GM19468 (cell line): ENCODE measurements around the gene ANKH.

ENCODE experiments used
- ATAC-seq: cut with Tn5 transposase; IDR thresholded peaks from one replicate; pipeline ENCODE4 v1.9.1; 2021; ENCODE audit warnings: mild to moderate bottlenecking, moderate library complexity, moderate number of reproducible peaks; ENCODE audit not compliant: unreplicated experiment; ENCODE audit errors: extremely low read depth

ANKH gene

DNA sequence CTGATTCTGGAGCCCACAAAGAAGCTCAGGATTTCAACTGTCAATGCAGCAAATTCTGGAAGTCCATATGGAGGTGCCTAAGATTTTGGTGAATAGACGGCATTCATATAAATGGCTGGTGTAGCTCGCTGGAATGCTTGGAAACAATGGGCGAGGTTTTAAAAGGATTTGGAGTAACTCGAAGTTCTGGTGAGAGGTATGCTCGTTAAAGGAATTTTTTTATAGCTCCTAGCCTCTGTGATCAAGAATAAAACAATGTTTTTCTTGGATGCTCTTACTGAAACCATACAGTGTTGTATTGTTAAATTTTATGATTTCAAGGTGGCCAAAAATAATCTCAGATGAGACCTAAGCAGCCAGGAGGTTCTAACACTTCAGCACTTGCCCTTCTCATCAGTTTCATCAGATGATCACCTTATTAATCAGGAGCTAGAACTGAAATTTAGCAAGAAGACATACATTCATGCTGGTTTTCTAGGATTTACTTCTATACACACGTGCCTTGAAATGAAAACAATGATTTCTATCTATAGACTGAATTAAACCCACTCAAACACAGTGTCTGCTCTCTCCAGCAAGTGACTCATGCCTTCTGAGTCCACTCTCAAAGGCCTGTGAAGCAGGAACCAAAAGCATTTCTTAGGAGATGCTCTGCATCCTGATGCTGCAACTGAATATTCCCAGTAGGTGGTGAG is 127.8 kb downstream of the ANKH start:
- ATAC-seq: no peak

DNA sequence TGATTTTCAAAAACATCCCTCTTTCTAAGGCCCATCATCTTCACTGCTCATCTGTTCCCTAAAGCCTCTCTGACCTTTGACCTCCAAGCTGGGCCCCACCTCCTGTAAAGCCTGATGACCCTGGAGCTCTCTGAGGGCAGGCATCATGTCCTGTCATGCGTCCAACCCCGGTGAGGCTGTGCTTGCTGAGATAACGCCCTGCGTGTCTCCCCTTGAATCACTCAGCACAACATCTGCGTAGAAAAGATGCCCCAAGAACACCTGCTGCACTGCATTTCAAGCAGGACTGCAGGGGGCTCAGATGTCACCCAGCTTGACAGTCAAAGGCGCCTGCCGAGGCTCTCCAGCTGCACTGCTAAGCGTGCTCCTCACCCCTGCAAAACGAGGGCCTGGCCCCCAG is 129.1 kb downstream of the ANKH start:
- no peak for ATAC-seq

DNA sequence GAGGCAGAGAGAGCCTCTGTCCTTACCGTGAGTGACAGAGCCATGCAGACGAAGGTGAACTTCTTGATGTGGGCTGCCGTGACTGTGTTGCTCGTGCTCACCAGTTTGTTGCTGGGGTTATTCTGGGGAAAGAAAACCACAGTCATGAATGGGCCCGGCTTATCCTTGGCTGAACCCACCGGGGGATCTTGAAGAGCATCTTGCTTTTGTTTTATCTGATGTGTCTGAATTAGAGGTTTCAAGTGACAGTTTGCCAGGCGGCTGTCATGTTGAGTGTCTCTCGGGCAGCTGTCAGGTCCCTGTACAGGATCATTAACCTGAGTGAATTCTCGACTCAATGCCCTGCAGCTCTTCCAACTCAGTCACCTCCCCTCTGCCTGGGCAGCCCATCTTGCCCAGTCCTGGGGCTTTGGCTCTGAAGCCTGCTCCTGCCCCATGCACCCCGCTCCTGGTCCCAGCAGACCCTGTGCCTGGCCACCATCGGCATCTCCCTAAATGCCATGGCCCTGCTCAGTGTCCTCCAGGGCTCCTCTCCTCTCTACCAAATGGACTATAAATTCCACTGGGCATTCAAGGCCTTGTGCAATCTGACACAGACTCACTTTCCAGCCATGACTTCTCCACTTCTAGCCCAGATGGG is 129.7 kb downstream of the ANKH start:
- no peak for ATAC-seq

DNA sequence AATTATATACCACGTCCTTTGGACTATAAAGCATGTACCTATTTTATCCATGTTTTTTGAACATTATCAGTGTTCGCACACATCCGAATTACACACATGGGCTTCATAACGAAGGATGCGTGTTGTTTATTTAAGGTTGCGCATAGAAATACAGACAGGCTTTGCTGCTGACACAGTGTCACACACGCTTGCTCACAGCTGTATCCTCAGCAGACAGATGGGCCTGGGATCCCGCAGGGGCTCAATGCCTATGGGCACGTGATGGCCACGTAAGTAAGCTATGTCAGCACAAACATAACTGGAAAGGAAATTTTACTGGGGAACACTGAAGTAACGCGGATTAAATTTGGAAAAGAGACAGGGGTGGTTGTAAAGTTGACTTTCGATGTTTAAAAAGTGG is 130.4 kb downstream of the ANKH start:
- no peak for ATAC-seq

DNA sequence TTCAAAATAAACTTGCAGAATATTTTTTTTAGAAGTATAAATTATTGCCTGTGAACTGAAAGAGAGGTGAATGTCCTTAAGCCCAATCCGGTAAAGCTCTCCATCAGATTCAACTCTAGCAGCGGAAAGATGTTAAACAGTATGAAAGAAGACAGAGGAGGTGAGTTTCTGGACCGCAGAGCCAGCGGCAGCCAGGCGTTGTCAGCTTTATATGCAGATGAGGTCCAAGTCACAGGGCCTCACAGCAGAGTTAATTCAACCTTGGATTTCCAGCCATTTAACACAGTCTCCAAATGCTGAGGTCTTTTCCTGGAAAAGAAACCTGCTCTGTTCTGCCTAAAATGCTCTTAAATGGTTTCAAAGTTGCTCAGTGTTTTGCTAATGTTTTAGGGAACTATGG is 131.6 kb downstream of the ANKH start:
- no peak for ATAC-seq

DNA sequence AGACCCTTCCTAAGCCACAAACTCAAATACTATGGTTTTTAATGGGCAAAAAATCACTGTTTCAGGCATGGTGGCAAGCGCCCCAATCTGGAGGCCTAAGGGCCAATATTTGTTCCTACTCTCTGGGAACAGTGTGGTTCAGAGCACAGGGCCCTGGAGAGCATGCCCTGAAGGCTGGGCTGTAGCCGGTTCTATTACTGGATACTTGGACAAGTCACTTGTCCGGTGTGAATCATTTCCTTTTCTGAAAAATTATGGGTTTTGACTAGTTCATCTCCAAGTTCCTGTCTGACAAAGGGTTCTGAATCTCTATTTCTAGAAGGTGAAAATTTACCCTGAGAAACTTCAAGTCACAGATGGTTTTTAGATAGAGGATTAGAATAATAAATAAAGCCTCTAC is 132.0 kb downstream of the ANKH start:
- no peak for ATAC-seq

DNA sequence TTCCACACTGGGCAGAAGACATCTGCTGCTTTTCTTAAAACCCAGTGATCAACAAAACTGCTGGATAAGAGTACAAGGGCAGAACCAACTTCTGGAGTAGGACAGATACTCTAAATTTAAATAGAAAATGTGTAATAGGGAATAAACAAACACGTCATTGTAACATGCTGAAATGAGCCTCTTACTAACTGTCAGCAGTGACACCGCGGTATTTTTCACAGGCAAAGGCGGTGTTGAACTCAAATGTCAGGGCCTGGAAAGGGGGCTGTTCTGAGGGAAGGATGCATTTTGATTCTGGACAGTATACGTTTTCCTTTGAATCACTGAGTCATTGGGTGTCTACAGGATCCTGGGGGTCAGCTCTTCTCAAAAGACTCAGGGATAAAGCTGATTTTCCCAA is 133.5 kb downstream of the ANKH start:
- ATAC-seq: no peak

DNA sequence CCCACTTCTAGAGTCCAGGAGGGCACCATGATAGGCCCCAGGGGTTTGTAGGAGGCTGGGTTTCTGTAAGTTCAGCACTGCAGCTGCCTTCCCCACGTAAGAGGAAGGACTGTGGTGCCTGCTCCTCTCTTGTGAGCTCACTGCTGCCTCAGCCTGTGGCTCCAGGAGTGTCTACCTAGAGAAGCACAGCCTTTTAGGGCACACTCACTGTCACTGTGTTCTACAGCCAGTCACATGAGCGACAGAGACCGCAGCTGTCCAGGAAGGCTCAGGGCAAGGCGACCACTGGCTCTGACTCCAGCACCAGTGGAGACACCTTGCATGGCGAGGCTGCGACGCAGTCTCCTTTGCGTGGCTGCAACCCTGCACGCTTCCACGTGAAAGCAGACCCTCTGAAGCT is 134.3 kb downstream of the ANKH start:
- ATAC-seq: no peak

DNA sequence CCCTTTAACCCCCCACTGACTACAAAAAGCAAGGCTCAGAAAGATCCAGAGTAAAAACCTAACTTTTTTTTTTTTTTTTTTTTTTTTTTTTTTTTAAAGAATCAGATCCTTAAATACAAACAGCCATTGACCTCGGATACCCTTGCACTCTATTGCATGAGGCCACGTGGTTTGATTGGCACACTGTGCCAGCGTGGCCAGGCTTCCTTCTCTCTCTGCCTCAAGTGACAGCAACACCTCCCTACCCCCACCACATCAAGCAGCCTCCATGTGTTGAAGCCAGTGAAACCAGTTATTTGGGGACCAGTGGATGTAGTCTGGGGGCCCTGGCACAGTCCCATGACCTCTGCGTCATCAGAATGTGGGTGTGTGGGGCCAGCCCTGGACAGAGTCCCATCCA is 135.6 kb downstream of the ANKH start:
- no peak for ATAC-seq

DNA sequence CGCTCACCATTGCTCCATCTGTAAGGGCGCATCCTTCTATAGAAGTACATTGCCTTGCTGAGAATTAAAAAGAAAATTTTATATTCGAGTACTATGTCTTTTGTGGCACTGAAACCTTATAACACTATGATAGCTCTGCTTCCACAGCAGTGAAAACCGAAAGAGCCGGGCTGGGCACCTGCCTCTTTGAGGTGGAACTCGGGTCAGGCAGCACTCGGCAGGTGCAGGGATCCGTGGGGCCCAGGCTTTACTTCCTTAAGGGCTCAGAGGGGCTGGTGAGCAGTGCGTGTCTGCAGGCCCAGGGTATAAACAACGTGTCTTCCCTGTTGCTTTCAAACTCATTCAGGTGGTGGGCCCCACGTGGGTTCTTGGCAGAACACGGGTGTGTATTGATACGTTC is 137.2 kb downstream of the ANKH start:
- ATAC-seq: no peak

DNA sequence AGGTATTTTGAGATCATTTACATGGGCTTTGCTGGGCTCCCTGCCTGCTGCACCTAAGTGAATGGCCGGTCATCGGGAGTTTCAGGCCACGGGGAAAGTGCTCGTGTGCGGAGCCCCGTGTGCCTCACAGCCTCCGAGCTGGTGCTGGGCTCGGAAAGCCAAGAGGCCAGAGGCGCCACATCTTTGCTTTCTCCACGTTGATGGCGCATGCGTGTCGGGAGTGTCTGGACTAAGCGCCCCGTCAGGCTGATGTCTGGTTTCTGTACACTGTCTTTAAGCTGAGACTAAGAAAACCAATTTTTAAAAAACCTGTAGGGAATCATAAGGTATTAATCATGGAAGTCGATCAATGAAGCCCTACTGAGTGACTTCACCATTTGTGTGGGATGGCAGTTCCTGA is 137.9 kb downstream of the ANKH start:
- ATAC-seq: no peak

DNA sequence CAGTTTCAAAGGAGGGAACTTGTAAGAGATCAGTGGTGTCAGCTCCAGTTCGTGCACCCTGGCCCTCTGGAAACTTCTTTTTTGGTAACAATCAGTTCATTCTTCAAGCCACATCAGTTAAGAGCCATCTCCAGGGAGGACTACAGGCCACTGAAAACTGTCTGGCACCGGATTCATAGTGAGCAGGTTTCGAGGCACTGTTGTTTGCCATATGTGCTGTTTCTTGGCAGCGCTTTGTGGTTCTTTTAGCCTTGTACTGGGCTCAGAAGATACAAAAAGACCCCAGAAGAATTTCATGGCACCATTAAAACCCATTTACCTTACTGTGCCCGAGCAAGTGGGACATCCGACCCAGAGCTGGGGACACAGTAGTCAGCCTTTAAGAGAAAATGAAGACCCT is 138.6 kb downstream of the ANKH start:
- ATAC-seq: no peak

DNA sequence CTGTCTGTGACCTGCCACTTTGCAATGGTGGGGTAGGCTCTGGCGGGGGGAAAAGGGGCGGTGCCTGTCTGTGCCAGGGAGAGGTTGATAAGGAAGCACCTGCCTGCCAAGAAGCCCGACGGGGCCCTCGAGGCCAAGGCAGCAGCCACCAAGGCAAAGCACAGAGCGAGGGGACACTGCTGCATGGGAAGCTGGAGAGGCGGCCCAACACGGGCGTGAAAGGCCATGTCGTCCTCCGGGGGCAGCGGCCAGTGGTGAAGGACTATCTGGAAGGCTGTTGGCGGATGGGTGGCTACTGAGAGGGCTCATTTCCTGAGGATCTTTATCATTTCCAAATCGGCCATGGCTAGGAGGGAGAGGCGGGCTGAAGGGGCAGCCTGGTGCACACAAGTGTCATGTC is 140.7 kb downstream of the ANKH start:
- no peak for ATAC-seq

DNA sequence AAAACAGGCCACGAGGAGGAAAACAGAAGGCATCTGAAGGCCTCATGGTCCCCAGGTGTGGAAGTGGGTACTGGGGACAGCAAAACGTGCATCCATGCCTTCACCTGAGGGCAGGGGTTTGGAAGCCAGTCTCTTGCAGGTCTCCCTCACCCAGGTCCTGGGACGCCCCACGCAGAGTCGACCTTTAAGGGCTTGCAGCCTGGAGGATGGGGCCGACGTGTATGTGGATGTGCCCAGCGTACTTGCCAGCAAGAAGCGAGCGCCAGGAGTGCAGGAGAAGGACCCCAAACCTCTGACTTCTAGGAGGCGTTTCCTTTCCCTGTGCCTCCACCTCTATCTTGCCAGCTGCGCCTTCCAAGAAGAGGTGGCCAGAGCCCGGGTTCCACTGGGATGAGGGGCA is 141.1 kb downstream of the ANKH start:
- ATAC-seq: no peak

DNA sequence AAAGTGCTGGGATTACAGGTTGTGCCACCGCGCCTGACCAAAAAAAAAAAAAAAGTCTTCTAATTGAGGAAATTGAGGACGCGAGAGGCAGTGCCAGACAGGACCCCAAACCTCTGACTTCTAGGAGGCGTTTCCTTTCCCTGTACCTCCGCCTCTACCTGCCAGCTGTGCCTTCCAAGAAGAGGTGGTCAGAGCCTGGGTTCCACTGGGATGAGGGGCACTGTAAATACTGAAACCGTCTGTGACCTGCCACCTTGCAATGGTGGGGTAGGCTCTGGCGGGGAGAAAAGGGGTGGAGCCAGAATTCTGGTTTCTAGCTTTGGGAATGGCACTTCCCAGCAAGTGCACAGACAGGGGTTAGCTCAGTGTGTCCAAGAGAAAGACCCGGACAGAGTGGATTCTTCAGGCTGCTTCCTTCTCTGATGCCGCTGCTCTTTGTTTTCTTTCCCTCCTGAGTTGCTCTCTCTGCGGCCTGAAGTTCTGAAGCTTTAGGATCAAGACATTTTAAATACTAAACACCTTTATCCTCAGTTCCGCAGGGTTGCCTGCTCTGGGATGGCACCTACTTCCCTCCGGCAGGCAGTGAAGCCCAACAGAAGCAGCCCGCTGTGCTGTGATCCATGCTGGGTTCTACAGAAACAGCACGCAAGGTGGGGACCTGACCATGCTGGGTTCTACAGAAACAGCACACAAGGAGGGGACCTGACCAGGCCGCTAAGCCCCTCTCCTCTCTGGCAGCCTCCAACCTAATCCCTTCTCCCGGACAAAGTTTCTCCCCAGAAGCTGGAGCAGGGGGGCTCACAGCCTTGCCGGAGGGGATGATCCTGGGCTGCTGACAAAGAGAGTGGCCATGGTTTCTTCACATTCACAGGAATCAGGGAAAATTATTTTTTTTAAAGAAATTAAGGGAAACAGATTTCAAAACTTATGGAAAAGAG is 141.9 kb downstream of the ANKH start:
- no peak for ATAC-seq

DNA sequence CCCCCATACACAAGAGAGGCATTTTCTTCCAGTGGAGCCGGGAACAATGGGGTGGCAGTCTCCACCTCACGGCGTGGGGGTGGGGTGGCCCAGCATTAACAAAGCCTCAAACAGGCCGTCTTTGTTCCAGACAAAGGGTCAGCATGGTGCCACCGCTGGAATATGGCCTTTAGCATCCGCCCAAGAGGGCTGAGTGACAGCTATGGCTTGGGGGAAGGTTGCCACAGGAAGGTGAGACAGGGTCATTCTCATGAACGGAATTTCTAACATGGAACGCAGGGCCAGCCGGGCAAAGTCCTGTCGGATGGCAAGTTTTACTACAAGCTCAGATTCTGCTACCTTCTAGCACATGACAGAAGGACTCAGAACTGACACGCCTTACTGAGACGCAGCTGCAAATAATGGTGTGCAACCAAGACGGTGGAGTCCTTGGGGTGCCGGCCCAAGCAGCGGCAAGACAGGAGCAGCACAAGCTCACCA is 143.1 kb downstream of the ANKH start:
- ATAC-seq: no peak

DNA sequence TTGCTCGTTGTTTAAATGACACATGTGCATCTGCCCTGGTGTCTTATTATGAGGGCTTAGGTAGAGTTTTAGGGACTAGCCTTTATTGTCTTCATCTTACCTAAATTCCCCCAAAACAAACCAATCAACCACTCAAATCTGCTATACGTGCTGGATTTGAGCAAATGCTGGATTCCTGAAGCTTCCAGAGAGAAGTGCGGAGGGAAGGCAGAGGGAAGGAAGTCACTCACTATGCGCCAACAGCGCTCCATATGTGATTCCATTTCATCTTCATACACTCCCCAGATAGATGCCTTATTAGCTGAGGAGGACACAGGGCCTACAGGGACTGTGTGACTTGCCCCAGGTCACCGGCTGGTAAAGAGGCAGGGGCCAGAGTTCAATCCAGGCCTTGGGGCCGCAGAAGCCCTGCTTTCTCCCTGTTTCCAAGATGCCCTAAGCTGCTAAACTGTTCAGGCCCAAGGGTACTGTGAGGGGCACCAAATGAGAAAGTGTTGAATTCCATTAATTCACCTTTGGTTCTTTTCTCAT is 143.6 kb downstream of the ANKH start:
- ATAC-seq: no peak

DNA sequence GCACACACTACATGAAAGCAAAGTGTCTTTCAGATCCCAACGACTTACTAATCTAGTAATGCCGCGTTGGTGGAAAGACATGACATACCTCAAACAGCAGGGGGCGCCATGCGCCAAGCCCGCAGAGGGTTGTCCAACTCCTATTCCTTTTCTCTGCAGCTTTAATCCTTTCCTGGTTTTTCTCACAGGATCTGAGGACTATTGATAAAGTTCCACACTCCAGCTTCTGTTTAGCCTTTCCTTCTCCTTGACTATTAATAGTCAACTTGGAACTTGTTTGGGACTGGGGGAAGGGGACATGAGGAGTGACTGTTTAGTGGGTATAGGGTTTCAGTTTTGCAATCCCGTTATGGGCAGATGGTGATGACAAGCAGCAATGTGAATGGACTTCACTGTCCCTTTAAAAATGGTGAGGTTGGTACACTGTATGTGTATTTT is 144.1 kb downstream of the ANKH start:
- no peak for ATAC-seq

DNA sequence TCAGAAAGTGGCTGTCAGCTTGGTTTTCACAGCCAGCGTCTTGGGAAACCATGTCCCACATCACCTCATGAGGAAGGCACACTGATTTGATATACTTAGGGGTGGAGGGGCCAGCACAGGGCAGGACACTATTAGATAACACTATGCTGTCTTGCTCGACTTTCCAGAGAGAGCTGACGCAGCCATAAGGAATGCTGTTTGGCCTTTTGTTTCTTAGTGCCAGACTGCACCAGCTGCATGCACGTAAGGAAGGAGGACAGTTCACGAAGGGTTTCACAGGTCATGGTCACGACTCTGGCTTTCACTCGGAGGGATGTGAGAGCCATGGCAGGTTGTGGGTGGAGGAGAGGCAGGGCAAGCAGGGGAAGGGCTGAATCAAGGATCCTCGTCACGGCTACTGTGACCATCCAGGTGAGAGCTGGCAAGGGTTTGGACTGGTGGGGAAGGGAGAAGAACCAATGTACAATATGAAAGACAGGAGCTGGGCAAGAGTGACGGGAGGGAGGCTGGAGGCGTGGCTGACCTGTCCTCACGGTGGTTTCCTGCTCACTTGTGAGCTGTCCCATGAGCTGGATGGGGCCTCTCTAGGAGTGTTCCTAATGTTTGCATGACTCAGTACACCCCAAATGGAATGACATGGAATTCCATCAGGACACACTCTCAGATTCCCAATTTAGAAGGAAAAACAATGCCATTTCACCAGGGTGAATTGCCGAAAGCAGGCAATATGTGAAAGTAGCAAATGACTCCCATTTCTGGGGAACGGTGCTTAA is 145.3 kb downstream of the ANKH start:
- ATAC-seq: no peak

DNA sequence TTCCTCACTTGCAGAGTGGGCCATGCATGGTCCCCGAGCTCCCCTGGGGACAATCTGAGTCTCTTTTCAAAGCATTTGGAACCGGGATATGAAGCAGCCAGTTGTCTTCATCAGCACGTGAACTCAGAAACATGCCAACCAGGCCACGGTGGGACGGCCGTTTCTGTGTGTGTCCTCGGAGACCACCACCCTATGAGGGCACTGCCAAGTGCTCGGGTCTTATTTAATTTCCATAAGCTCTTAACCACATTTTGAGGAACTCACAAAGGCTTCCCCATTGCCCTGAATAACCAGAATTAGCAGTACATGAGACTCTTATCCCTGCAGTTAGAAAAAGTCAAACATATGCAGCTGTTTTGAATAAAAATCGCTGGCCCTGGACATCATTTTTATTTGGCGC is 146.9 kb downstream of the ANKH start:
- no peak for ATAC-seq
